Measurements from ENCODE around the gene CEL. TPM values are rescaled to one million over a fixed set of nuclear protein-coding genes. Genes with fewer than 3 reads are reported as not detected.

CEL gene
- total RNA-seq, 1 donor from 2014 or later = 0.13 TPM

- DNase-seq (ENCODE audit: low read depth in 2 of 2) = no peak
These were observed 54.8 kb downstream of the CEL start for GRCh38 chr9:133116346-133117231.

GRCh38 chr9:133117271-133118178, 55.7 kb downstream of the CEL start:
- no peak for DNase-seq (ENCODE audit: low read depth in 2 of 2)

- DNase-seq (ENCODE audit: low read depth in 2 of 2) = no peak
These were observed 56.4 kb downstream of the CEL start for GRCh38 chr9:133118179-133118520.

- DNase-seq (ENCODE audit: low read depth in 2 of 2) = no peak
These were observed 56.8 kb downstream of the CEL start for GRCh38 chr9:133118568-133118967.

- peak; percentile 90 to 92 for DNase-seq (ENCODE audit: low read depth in 2 of 2)
These were observed 57.5 kb downstream of the CEL start for GRCh38 chr9:133119103-133119845.

GRCh38 chr9:133119846-133120500, 58.2 kb downstream of the CEL start:
- DNase-seq (ENCODE audit: low read depth in 2 of 2) = peak in 1 of 2 donors; percentile 40

- DNase-seq (ENCODE audit: low read depth in 2 of 2) = no peak
These were observed 58.9 kb downstream of the CEL start for GRCh38 chr9:133120501-133121197.

Other genes with a start within 250 kb of the CEL start
- gene AK8, start 183.7 kb upstream of the CEL start, total RNA-seq = under 0.01 and 0.13 TPM in 2 replicates
- gene SPACA9, start 183.1 kb upstream of the CEL start, total RNA-seq = 1.0 and 1.4 TPM in 2 replicates
- gene TSC1, start 117.4 kb upstream of the CEL start, total RNA-seq = 15.0 and 23.3 TPM in 2 replicates
- gene GFI1B, start 83.3 kb upstream of the CEL start, total RNA-seq = under 0.01 TPM in 1 of 2 replicates, not detected in the other
- 37.4 and 44.5 TPM in 2 replicates for gene GTF3C5, start 31.0 kb upstream of the CEL start, total RNA-seq
- 25.4 and 56.5 TPM in 2 replicates for gene RALGDS, start 59.3 kb downstream of the CEL start, total RNA-seq
- 21.3 and 37.7 TPM in 2 replicates for gene GBGT1, start 101.9 kb downstream of the CEL start, total RNA-seq
- gene OBP2B, start 147.3 kb downstream of the CEL start, total RNA-seq = not detected in 2 replicates
- gene ABO, start 213.2 kb downstream of the CEL start, total RNA-seq = 0.39 and 0.63 TPM in 2 replicates

All from dermis microvascular lymphatic vessel endothelial cell (primary cell).